Middle frontal gyrus (tissue), 1 donor: ENCODE results near the gene MTX3.

Experiments used
- DNase-seq: peaks from one replicate; pipeline ENCODE4 v3.0.0-alpha.2; 2015; ENCODE audit warnings: low spot score; ENCODE audit errors: extremely low spot score

MTX3 gene

GRCh38 chr5:79983618-79984017 is 7.4 kb downstream of the MTX3 start:
- DNase-seq: no peak

GRCh38 chr5:79982136-79982535 is 8.9 kb downstream of the MTX3 start:
- DNase-seq: no peak

GRCh38 chr5:79976759-79977515 is 14.1 kb downstream of the MTX3 start:
- DNase-seq: no peak

GRCh38 chr5:79975422-79975821 is 15.6 kb downstream of the MTX3 start:
- no peak for DNase-seq

- DNase-seq: no peak
Measured at GRCh38 chr5:79974886-79975285, 16.2 kb downstream of the MTX3 start.

DNA sequence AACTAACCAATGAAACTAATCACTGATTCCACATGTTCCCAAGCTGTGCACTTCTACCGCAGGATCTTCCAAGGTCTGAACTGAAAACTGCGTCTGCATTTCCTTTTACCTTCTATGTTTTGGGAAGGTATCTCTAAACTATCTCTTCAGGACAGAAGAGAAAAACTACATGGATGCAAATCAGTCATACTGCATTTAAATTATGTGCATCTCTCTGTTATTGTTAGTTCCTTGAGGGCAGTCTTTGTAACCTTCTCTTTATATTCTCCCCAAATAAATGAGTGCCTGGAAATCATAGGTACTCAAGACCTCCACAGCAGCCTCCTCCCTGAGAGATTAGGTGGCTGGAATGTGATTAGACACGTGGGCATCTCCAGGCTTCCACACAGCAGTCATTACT is 17.1 kb downstream of the MTX3 start:
- DNase-seq: no peak

GRCh38 chr5:79973511-79973910 is 17.6 kb downstream of the MTX3 start:
- no peak for DNase-seq

DNA sequence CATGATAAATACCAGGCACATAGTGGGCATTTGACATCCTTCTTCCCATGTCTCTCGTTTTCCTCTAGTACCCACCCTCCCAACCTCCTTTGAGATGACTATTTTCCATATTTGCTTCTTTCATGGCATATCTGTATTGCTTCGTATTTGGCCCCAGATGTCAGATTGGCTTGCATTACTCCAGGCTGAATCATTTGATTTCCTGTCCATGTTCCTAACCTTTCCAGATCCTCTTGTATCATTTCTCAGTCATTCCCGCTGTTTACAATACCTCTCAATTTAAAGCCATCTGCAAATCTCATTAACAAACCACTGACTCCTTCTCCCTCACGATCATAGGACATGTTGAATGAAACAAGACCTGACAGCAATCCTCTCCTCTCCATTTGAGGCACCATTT is 19.9 kb downstream of the MTX3 start:
- no peak for DNase-seq

DNA sequence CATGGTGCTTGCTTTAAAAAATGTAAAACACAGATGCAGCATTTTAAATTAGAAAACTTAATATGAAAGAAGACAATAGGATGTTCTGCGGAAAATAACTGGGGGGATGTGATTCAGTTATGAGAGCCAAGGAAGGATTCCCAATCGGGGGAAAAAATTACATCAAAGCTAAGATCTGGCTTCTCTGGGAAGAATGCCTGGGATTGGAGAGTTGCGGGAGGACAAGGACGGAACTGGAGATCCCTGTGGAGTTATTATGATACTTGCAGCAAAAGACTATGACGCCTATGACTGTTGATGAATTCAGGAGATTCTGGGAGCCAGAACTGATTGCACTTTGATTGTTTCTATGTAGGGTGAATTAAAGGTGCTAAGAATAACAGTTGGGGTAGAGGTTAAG is 24.6 kb downstream of the MTX3 start:
- no peak for DNase-seq

GRCh38 chr5:79964136-79964535 is 26.9 kb downstream of the MTX3 start:
- DNase-seq: no peak

GRCh38 chr5:79963261-79964061 is 27.6 kb downstream of the MTX3 start:
- no peak for DNase-seq

GRCh38 chr5:79962575-79963222 is 28.4 kb downstream of the MTX3 start:
- DNase-seq: no peak

DNA sequence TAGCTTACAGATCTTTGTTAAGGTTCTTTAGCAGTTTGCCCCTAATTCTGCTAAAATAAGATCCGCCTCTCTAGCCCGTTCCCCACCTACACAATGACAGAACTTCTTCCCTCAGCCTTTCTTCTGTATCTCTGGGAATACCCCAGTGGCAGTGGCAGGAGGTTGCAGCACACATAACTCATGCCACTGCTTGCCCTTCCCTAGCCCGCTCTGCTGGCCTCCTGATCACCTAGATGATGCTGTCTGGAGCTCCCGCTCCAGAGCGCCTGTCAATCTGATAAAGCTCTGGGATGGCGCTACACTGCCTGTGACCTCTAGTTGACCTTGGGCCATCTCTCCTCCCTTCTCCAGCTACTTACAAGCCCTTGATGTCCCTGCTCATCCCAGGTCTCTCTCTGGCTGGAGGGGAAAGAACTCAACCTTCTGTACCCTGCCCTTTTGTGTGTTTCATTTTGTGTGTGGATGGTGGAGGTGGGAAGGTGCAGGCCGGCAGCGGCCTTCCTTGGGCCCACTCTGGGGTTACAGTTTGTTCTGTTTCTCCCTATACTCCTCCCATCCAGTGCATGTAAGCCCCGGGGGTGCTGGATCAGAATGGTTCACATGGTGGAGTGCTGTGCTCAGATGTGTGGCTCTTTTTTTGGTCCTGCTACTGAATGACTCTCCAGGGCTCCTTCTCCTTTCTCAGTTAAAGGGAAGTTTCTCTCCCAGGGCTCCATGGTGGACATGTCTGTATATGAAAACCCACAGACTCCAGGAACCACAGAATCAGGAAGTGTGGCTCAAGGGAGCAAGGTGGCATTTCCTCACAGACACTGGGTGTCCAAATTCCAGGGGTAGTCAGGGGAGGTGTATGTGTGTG is 29.1 kb downstream of the MTX3 start:
- no peak for DNase-seq

GRCh38 chr5:79959407-79959806 is 31.7 kb downstream of the MTX3 start:
- no peak for DNase-seq

- DNase-seq: no peak
Measured at GRCh38 chr5:79955941-79956670, 35.0 kb downstream of the MTX3 start.

DNA sequence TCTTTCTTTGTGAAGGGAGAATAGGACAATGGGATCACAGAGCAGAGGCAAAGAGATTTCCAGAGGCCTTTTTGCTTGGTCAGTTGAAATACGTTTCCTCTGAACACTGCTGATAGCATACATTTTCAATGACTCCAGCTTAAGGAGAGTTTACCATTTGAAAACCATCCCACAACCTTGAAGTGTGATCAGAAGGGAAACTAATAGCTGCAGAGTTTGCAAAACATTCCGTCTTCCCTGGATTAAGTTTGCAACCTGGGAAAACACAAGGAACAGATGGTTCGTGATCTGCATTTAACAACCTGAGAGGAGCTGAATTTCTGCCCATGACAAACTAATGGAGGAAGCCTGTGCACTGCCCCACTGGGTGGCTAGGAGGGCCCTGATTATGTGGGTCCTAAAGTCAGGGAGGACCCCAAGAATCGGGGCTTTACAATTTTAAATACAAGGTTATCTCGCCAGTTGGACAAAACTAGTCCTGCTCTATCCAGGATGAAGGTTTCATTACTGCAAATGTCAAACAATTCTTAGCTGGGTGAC is 35.6 kb downstream of the MTX3 start:
- no peak for DNase-seq

DNA sequence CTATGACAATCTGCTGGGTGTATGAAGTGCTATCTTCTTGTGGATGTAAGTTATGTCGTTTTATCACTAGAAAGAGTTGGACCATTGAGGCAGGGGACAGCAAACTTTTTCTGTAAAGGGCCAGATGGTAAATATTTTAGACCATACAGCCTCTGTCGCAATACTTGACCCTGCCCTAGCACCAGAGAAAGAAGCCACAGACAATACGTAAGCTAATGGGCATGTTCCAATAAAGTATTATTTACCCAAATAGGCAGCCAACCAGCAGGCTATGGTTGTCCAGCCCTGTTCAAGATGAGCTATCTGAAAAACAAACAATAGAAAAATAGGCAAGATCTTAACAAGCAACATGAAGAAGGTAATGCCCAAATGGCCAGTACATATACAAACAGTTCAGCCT is 36.4 kb downstream of the MTX3 start:
- no peak for DNase-seq

GRCh38 chr5:79947567-79947966 is 43.5 kb downstream of the MTX3 start:
- DNase-seq: no peak

DNA sequence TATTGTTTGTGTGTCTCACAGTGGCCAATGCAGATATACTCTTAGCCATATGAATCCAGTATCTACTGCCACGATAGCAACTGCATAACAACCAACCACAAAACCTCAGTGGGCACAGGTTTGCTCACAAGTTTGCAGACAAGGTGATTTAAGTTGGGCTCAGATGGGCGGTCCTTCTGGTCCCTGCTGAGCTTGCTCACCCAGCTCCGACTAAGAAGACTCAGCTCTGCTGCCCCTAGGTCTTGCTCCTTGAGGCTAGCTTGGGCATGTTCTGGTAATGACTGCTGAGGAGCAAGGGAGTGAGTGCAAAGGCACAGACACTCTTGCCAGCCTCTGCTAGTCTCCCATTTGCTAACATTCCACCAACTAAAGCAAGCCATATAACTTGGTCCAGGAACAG is 52.6 kb downstream of the MTX3 start:
- no peak for DNase-seq

DNA sequence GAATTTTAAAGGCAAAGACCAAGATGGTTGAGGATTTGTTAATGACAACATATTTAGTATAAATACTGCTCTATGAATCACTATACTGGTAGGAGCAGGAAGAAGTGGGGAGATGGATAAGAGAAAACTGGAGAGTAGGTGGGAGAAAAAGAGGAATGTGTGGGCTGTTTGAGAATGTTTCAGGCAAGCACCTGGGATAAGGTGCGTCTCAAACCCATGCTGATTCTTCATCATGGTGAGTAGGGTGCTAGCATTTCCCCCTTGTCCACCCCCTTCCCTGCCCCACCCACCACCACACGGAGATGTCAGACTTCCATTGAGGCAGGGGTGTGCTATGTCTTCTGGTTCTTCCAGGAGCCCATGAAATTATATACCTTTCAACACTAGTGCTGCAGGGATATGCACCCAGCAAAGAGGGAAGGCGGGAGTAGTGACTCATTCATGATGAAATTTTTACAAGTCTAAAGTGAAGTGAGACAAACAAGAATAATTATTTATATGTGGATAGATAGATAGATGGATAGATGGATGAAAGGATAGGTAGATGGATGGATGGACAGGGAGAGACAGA is 54.3 kb downstream of the MTX3 start:
- DNase-seq: no peak
